ENCODE measurements around the gene KCNIP1.

KCNIP1 gene

GRCh38 chr5:170495825-170496661, 7.8 kb upstream of the KCNIP1 start:
- H3K4me3 ChIP-seq (replicated peaks in 1 of 2; ENCODE audit: low read depth in 2 of 2, low read length in 2 of 2) = no peak overlapping the region
- no peak for DNase-seq (ENCODE audit: low read depth in 2 of 2)
- no peak for TF ChIP-seq CTCF (IDR thresholded peaks at IDR 0.05; ENCODE audit: low read depth, low read length)

GRCh38 chr5:170496662-170497028, 7.2 kb upstream of the KCNIP1 start:
- no peak for DNase-seq (ENCODE audit: low read depth in 2 of 2)
- no peak for TF ChIP-seq CTCF (IDR thresholded peaks at IDR 0.05; ENCODE audit: low read depth, low read length)
- H3K4me3 ChIP-seq (replicated peaks in 1 of 2; ENCODE audit: low read depth in 2 of 2, low read length in 2 of 2) = no peak overlapping the region

GRCh38 chr5:170497311-170498038, 6.3 kb upstream of the KCNIP1 start:
- TF ChIP-seq CTCF (IDR thresholded peaks at IDR 0.05; ENCODE audit: low read depth, low read length) = no peak
- peak in 1 of 2 donors; percentile 29 for DNase-seq (ENCODE audit: low read depth in 2 of 2)
- no peak overlapping the region for H3K4me3 ChIP-seq (replicated peaks in 1 of 2; ENCODE audit: low read depth in 2 of 2, low read length in 2 of 2)

GRCh38 chr5:170498811-170499351, 4.9 kb upstream of the KCNIP1 start:
- no peak for DNase-seq (ENCODE audit: low read depth in 2 of 2)

GRCh38 chr5:170499621-170500020, 4.2 kb upstream of the KCNIP1 start:
- H3K4me3 ChIP-seq (replicated peaks in 1 of 2; ENCODE audit: low read depth in 2 of 2, low read length in 2 of 2) = no peak overlapping the region
- TF ChIP-seq CTCF (IDR thresholded peaks at IDR 0.05; ENCODE audit: low read depth, low read length) = no peak
- DNase-seq (ENCODE audit: low read depth in 2 of 2) = no peak

More at GRCh38 chr5:170498811-170499351, 4.9 kb upstream of the KCNIP1 start:
- no peak overlapping the region for H3K4me3 ChIP-seq (replicated peaks in 1 of 2; ENCODE audit: low read depth in 2 of 2, low read length in 2 of 2)
- TF ChIP-seq CTCF (IDR thresholded peaks at IDR 0.05; ENCODE audit: low read depth, low read length) = no peak

- no peak for DNase-seq (ENCODE audit: low read depth in 2 of 2)
- no peak for TF ChIP-seq CTCF (IDR thresholded peaks at IDR 0.05; ENCODE audit: low read depth, low read length)
- H3K4me3 ChIP-seq (replicated peaks in 1 of 2; ENCODE audit: low read depth in 2 of 2, low read length in 2 of 2) = no peak overlapping the region
These were observed 2.5 kb upstream of the KCNIP1 start for GRCh38 chr5:170501361-170501760.
